Endothelial cell of umbilical vein (primary cell): Measurements from ENCODE around the gene ADAM19. TPM values are rescaled to one million over a fixed set of nuclear protein-coding genes. Genes with fewer than 3 reads are reported as not detected.

Experiments used
- BruUV-seq: library from RNA; stranded (reverse); fragments of 400-500 nt; replicated peaks from 2 replicates; lab custom pipeline; 2021; lab: Mats Ljungman, UMichigan
- CTCF ChIA-PET: fragments of 300-600, 350-600 bp; sonication (Branson Sonifier 250); formaldehyde crosslinking; loops from one replicate; lab custom pipeline; 2021; ENCODE audit warnings: antibody characterized with exemption, inconsistent platforms; lab: Charles Lee
- POLR2A ChIA-PET: fragments of 300-600, 350-600 bp; sonication (Branson Sonifier 250); formaldehyde crosslinking; loops from one replicate; lab custom pipeline; 2021; ENCODE audit warnings: antibody characterized with exemption, inconsistent platforms; lab: Charles Lee
- DNase-seq: peaks from one replicate; pipeline ENCODE4 v3.0.0-alpha.2; 2011; ENCODE audit warnings: low read depth, low spot score
- FAIRE-seq: peaks from 2 replicates; lab custom pipeline; 2011; peaks lifted over from hg19 to GRCh38; lab: Jason Lieb, UNC
- H2AFZ ChIP-seq: 2 replicates; pipeline ENCODE4 v1.6.0; 2012; ENCODE audit warnings: low read depth, low read length, control low read depth, inconsistent platforms
- H3K27ac ChIP-seq: 2 replicates; pipeline ENCODE4 v1.5.1; 2011; ENCODE audit warnings: low read depth, mild to moderate bottlenecking, control low read depth, low read length, moderate library complexity; ENCODE audit not compliant: insufficient read depth
- H3K27me3 ChIP-seq, 2 experiments: 2 replicates each; pipeline versions ENCODE4 v1.6.0 to v1.6.1; 2011; ENCODE audit warnings: low read length in 2 of 2, mixed read lengths in 1 of 2; ENCODE audit not compliant: control insufficient read depth in 2 of 2, insufficient read depth in 2 of 2
- H3K36me3 ChIP-seq, 2 experiments: 2 replicates in 1 of 2; 3 replicates in 1 of 2; pipeline ENCODE4 v1.5.1; 2011; ENCODE audit warnings: low read length in 2 of 2, mild to moderate bottlenecking in 1 of 2, moderate library complexity in 1 of 2; ENCODE audit not compliant: control insufficient read depth in 2 of 2, insufficient read depth in 2 of 2; ENCODE audit errors: extremely low read depth in 1 of 2
- H3K4me1 ChIP-seq: 3 replicates; pipeline ENCODE4 v1.5.1; 2011; ENCODE audit warnings: mild to moderate bottlenecking, low read length; ENCODE audit not compliant: control insufficient read depth, insufficient read depth; ENCODE audit errors: extremely low read depth
- H3K4me2 ChIP-seq: 2 replicates; pipeline ENCODE4 v1.6.1; 2011; ENCODE audit warnings: low read length, control low read depth, mixed read lengths; ENCODE audit not compliant: insufficient read depth
- H3K4me3 ChIP-seq, 3 experiments: fragments of 200-600 bp in 1 of 3; sonication (generic), shearing (Covaris generic) in 1 of 3; replicated peaks in 1 of 3; 2 replicates each; pipeline ENCODE4 v1.5.1; 2011 to 2016; ENCODE audit warnings: control low read depth in 3 of 3, low read length in 3 of 3, mild to moderate bottlenecking in 2 of 3, inconsistent platforms in 1 of 3, low read depth in 1 of 3, moderate library complexity in 1 of 3; ENCODE audit not compliant: insufficient read depth in 1 of 3
- H3K79me2 ChIP-seq: 2 replicates; pipeline ENCODE4 v1.6.0; 2012; ENCODE audit warnings: low read length, inconsistent platforms; ENCODE audit not compliant: control insufficient read depth, insufficient read depth
- H3K9ac ChIP-seq: replicated peaks from 2 replicates; pipeline ENCODE3; 2011; ENCODE audit warnings: low read length, control low read depth; ENCODE audit not compliant: insufficient read depth; ENCODE audit errors: extremely low read depth
- H3K9me1 ChIP-seq: replicated peaks from 3 replicates; pipeline ENCODE4 v1.6.0; 2011; ENCODE audit warnings: mild to moderate bottlenecking, low read length; ENCODE audit not compliant: control insufficient read depth, insufficient read depth; ENCODE audit errors: extremely low read depth
- H3K9me3 ChIP-seq: replicated peaks from 2 replicates; pipeline ENCODE4 v1.5.1; 2012; ENCODE audit warnings: low read length, inconsistent platforms; ENCODE audit not compliant: control insufficient read depth, insufficient read depth
- H4K20me1 ChIP-seq: replicated peaks from 2 replicates; pipeline ENCODE3; 2011; ENCODE audit warnings: mild to moderate bottlenecking, low read length; ENCODE audit not compliant: control insufficient read depth, insufficient read depth; ENCODE audit errors: extremely low read depth
- CTCF ChIP-seq, 2 donors: IDR thresholded peaks; 1 replicate in 1 of 2; 2 replicates in 1 of 2; pipeline ENCODE4 v1.5.1; 2011; ENCODE audit warnings: low read length in 2 of 2, mild to moderate bottlenecking in 2 of 2, moderate library complexity in 2 of 2, control low read depth in 1 of 2, inconsistent platforms in 1 of 2, low read depth in 1 of 2; ENCODE audit not compliant: insufficient read depth in 1 of 2; ENCODE audit errors: extremely low read depth in 1 of 2
- EZH2 ChIP-seq: IDR thresholded peaks from 2 replicates; pipeline ENCODE4 v1.6.1; 2012; ENCODE audit warnings: borderline replicate concordance, low read depth, mild to moderate bottlenecking, moderate library complexity, low read length, inconsistent platforms; ENCODE audit not compliant: severe bottlenecking
- GATA2 ChIP-seq: IDR thresholded peaks from 2 replicates; pipeline ENCODE4 v1.7.0; 2011; ENCODE audit warnings: low read depth, mild to moderate bottlenecking, moderate library complexity, mixed read lengths, low read length; ENCODE audit not compliant: insufficient read length, insufficient read depth
- MAX ChIP-seq: IDR thresholded peaks from 2 replicates; pipeline ENCODE4 v1.6.1; 2011; ENCODE audit not compliant: insufficient read depth, insufficient read length
- MYC ChIP-seq: IDR thresholded peaks from one replicate; pipeline ENCODE4 v1.6.1; 2011; ENCODE audit warnings: mild to moderate bottlenecking, low read depth, low read length
- POLR2AphosphoS5 ChIP-seq: IDR thresholded peaks from 2 replicates; pipeline ENCODE4 v1.6.1; 2012; ENCODE audit warnings: low read depth, mild to moderate bottlenecking, control low read depth, low read length, moderate library complexity; ENCODE audit not compliant: insufficient read depth
- dilution Hi-C: fragments of 300-500 bp; cut with MboI; formaldehyde crosslinking; loops from one replicate; pipeline ENCODE4 v1.15.0; 2019; ENCODE audit warnings: low sequenced_read_pairs; ENCODE audit not compliant: extremely low pct_ligation_motif_present
- intact Hi-C: fragments of 100-400 bp; cut with micrococcal nuclease; formaldehyde crosslinking; loops from one replicate; pipeline ENCODE4 v1.10.0; 2022
- polyA plus RNA-seq, 4 experiments: library from polyadenylated mRNA; depleted of rRNA in 3 of 4; stranded (reverse) in 3 of 4; unstranded in 1 of 4; fragments of >200 nt; gene quantifications; 2 replicates each; pipeline versions ENCODE4 v1.2.1 to v1.2.3, GENCODE V29; 2011 to 2012; ENCODE audit warnings: missing spikeins in 1 of 4
- total RNA-seq: library from RNA; stranded (reverse); gene quantifications from 2 replicates; pipeline ENCODE4 v1.2.3, GENCODE V29; 2021

ADAM19 gene
- total and polyA plus RNA-seq, 2 donors (not counting 3 experiments of a cell fraction or from before 2014, with no cell fraction given): 10.0 to 22.6 TPM

- H3K4me3 ChIP-seq: no peak overlapping the region
- no peaks in the 10 kb centered on the region for H3K79me2 ChIP-seq
- no peak overlapping the region for H2AFZ ChIP-seq
- H3K4me2 ChIP-seq: no peak overlapping the region
- dilution Hi-C loops: no loop called here
- peaks cover 0 to 2% of the 10 kb centered on the region in 2 experiments for H3K36me3 ChIP-seq
- no peaks in the 10 kb centered on the region for H3K9me1 ChIP-seq
- DNase-seq (no peak), FAIRE-seq (no peak)
- no TSS peak for BruUV-seq
- no peak for TF ChIP-seq MAX
- no peak for TF ChIP-seq GATA2
- no peak for TF ChIP-seq EZH2
- TF ChIP-seq POLR2AphosphoS5: no peak
- no peak for TF ChIP-seq CTCF (IDR thresholded peaks at IDR 0.05; ENCODE audit: extremely low read depth in 1 of 2, insufficient read depth in 1 of 2, low read depth in 1 of 2, low read length in 2 of 2)
- no peak for TF ChIP-seq MYC
- H3K9me3 ChIP-seq: no peaks in the 10 kb centered on the region
- no peak overlapping the region for H3K9ac ChIP-seq
- H4K20me1 ChIP-seq: no peaks in the 10 kb centered on the region
- no peak overlapping the region for H3K27ac ChIP-seq
- H3K4me1 ChIP-seq: peaks cover 6% of the 10 kb centered on the region
- intact Hi-C loops: no loop called here
- ChIA-PET POLR2A (no interaction called here), CTCF (interaction anchor here (1.0 to 1.4 kb wide), 3 partner anchors 8 to 224 kb away, joined by 3 to 4 read pairs (median 3); partner anchors contain the start of gene LSM11)
- no peaks in the 10 kb centered on the region for H3K27me3 ChIP-seq
Observed at GRCh38 chr5:157519579-157520253, 55.9 kb downstream of the ADAM19 start.
